Gastroesophageal sphincter (tissue), 4 donors: ENCODE measurements around the gene CDK9. TPM values are rescaled to one million over a fixed set of nuclear protein-coding genes. Genes with fewer than 3 reads are reported as not detected.
A peak's percentile ranks its signal among the peaks of the same experiment; 100 is the strongest.
"Not testable (repeated sequence)": the region's sequence is repeated elsewhere in the genome, so short reads cannot be mapped to it uniquely, and the experiment has no call there.

Experiments
- ATAC-seq: fragments of 150-250 bp; one replicate; pipeline ENCODE4 v1.9.1; 2016; ENCODE audit warnings: mild to moderate bottlenecking, moderate library complexity
- H3K27ac ChIP-seq, 4 donors: fragments of 200-600 bp; sonication (generic) in 3 of 4; 1 replicate in 3 of 4; 2 replicates in 1 of 4; pipeline ENCODE4 v1.5.1; 2016 to 2019
- H3K27me3 ChIP-seq: fragments of 200-600 bp; sonication (generic); one replicate; pipeline ENCODE4 v1.5.1; 2019
- H3K36me3 ChIP-seq, 2 donors: fragments of 200-600 bp; sonication (generic); one replicate each; pipeline ENCODE4 v1.5.1; 2019; ENCODE audit warnings: control low read depth in 1 of 2
- H3K4me1 ChIP-seq, 3 donors: fragments of 200-600 bp; sonication (generic); 1 replicate in 2 of 3; 2 replicates in 1 of 3; pipeline ENCODE4 v1.5.1; 2016 to 2019; ENCODE audit warnings: control low read depth in 2 of 3
- H3K4me3 ChIP-seq, 2 donors: fragments of 200-600 bp; sonication (generic); one replicate each; pipeline ENCODE4 v1.5.1; 2019; ENCODE audit warnings: mild to moderate bottlenecking in 1 of 2, moderate library complexity in 1 of 2
- H3K9me3 ChIP-seq, 3 donors: fragments of 200-600 bp; sonication (generic); one replicate each; pipeline ENCODE4 v1.5.1; 2017 to 2019; ENCODE audit warnings: control low read depth in 2 of 3
- CTCF ChIP-seq, 4 experiments: fragments of 200-600 bp in 2 of 4; fragments of 450-650 bp in 2 of 4; sonication (generic) in 1 of 4; IDR thresholded peaks; one replicate each; pipeline ENCODE4 v1.5.1; 2017 to 2019; ENCODE audit warnings: antibody characterized with exemption in 4 of 4, mild to moderate bottlenecking in 2 of 4, moderate library complexity in 2 of 4
- EP300 ChIP-seq: sonication (generic); formaldehyde crosslinking; IDR thresholded peaks from one replicate; pipeline ENCODE4 v1.6.1; 2017; ENCODE audit warnings: antibody characterized with exemption, mild to moderate bottlenecking
- POLR2A ChIP-seq, 2 donors: fragments of 450-650 bp; IDR thresholded peaks; one replicate each; pipeline ENCODE4 v1.6.1; 2017; ENCODE audit warnings: antibody characterized with exemption in 2 of 2, mild to moderate bottlenecking in 2 of 2, moderate library complexity in 1 of 2
- POLR2AphosphoS5 ChIP-seq: sonication (generic); formaldehyde crosslinking; IDR thresholded peaks from one replicate; pipeline ENCODE4 v1.6.1; 2017; ENCODE audit warnings: antibody characterized with exemption
- WGBS, 2 donors: methylation state at CpG; one replicate each; pipeline ENCODE4 v1.1.5; 2018; ENCODE audit warnings: low coverage in 1 of 2; 5-methylcytosine and 5-hydroxymethylcytosine counted together
- total RNA-seq, 4 donors: library from RNA; depleted of rRNA; stranded (reverse); fragments of >200 nt; gene quantifications; one replicate each; pipeline ENCODE4 v1.1.0, GENCODE V29; 2016

CDK9 gene
- total RNA-seq, 4 donors from 2014 or later: 81.8 to 92.8 (median 86.5) TPM

DNA sequence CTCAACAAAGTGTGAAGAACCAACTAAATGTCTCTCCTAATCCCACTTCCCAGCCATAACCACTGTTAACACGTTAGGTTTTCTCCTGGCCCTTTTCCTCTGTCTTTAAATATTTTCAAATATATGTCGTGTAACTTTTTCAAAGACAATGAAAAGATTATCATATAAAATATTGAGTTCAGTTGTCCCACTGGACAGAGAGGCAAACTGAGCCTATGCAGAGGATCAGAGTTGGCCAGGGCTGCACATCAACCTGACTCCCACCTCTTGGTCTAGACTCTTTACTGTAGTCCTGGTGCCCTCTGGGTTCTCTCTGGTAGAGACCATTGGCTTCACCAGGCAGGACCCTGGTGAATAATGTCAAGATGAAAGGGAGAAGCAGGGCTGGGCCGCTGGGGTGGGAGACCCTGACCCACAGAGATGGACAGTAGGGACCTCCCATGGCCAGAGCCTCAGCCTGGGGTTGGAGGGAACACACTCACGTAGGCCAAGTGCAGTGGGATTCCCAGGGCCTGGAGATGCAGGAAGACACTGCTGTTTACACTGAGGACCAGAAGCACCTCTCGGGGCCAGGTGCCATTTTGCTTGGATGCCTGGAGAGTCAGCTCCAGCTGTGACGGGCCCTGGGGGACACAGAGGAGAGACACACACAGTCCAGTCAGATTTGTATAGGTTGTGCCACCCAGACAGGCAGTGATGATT lies 43.5 kb downstream of the CDK9 start:
- WGBS, 2 donors: 68 to 69% methylated on average over 2 to 3 of the region's 6 CpGs
- Histone ChIP-seq H3K27me3 (peaks cover 39% of the 10 kb centered on the region), H3K9me3 (no peaks in the 10 kb centered on the region), H3K4me3 (no peak overlapping the region), H3K36me3 (peaks cover 0 to 16% of the 10 kb centered on the region in 2 donors), H3K27ac (peak overlapping the region in 3 of 4 donors; percentile 79 to 87 (median 82)), H3K4me1 (peaks cover 0 to 84% (median 36%) of the 10 kb centered on the region in 3 donors)
- ATAC-seq: no peak
- TF ChIP-seq POLR2AphosphoS5: no peak

GRCh38 chr9:127832248-127832647 lies 46.4 kb downstream of the CDK9 start:
- H3K27ac ChIP-seq: peak overlapping the region in 2 of 4 donors; percentile 82 to 86
- H3K36me3 ChIP-seq: no peaks in the 10 kb centered on the region
- no peak for ATAC-seq
- H3K4me3 ChIP-seq: no peak overlapping the region
- TF ChIP-seq POLR2A (IDR thresholded peaks at IDR 0.05) (no peak), POLR2AphosphoS5 (no peak), CTCF (IDR thresholded peaks at IDR 0.05) (no peak), EP300 (no peak)
- 71 to 100% methylated on average over 2 to 6 of the region's 7 CpGs for WGBS, 2 donors
- peaks cover 21% of the 10 kb centered on the region for H3K27me3 ChIP-seq
- peaks cover 0 to 91% (median 57%) of the 10 kb centered on the region in 3 donors for H3K4me1 ChIP-seq
- H3K9me3 ChIP-seq: no peaks in the 10 kb centered on the region

GRCh38 chr9:127833555-127833954 lies 47.7 kb downstream of the CDK9 start:
- Histone ChIP-seq H3K4me3 (no peak overlapping the region), H3K9me3 (no peaks in the 10 kb centered on the region), H3K36me3 (no peaks in the 10 kb centered on the region), H3K27me3 (peaks cover 10% of the 10 kb centered on the region), H3K27ac (peak overlapping the region in 3 of 4 donors; percentile 41 to 86 (median 82)), H3K4me1 (peaks cover 0 to 91% (median 64%) of the 10 kb centered on the region in 3 donors)
- WGBS, 2 donors: 9 to 38% methylated on average over 1 of the region's 1 CpG
- TF ChIP-seq POLR2AphosphoS5 (no peak), CTCF (IDR thresholded peaks at IDR 0.05) (no peak)
- ATAC-seq: peak; percentile 42

DNA sequence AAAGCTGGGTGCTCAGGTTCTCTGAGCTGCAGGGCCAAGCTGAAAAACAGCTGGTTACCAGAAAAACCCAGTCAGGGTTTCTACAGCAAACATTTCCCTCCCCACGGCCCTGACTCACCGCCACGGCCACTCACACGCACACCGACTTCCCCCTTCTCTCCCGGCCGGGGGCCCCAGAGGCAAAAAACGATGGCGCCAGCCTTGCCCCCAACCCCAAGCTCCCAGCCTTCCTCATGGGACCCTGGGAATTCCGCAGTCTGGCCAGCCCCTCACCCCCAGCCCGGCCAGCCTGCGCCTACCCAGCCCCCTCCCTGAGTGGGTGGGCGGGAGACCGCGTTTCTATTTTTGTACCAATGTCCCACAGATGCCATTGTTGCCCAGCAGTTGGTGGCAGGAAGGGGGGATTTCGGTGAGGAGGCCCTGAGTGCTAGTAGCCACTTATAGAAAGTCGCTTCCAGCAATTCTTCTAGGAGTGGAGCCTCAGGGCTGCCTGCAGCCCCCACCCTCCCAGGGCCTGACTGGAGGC lies 50.2 kb downstream of the CDK9 start:
- Histone ChIP-seq H3K4me3 (no peak overlapping the region), H3K36me3 (no peaks in the 10 kb centered on the region), H3K9me3 (no peaks in the 10 kb centered on the region), H3K27me3 (no peaks in the 10 kb centered on the region), H3K4me1 (peaks cover 0 to 85% (median 58%) of the 10 kb centered on the region in 3 donors), H3K27ac (peak overlapping the region; percentile 15 to 94 (median 84))
- no peak for ATAC-seq
- TF ChIP-seq POLR2AphosphoS5 (no peak), CTCF (IDR thresholded peaks at IDR 0.05) (no peak), POLR2A (IDR thresholded peaks at IDR 0.05) (no peak), EP300 (no peak)
- WGBS, 2 donors: 37 to 80% methylated on average over 2 to 6 of the region's 17 CpGs

DNA sequence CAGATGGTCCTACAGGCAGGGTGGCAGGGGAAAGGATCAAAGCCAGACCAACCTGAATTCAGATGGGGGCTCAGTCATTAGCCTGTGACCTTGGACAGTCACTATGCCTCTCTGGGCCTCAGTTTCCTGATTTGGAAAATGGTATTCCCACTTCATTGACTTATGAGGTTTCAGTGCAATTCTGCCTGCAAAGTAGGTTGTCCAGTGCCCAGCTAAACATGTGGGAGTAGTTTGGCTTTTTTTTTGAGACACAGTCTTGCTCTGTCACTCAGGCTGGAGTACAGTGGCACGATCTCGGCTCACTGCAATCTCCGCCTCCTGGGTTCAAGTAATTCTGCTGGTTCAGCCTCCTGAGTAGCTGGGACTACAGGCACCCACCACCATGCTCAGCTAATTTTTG lies 50.7 kb downstream of the CDK9 start:
- H3K27me3 ChIP-seq, H3K9me3 ChIP-seq, H3K4me3 ChIP-seq, H3K36me3 ChIP-seq, ATAC-seq: not testable (repeated sequence)
- 69% methylated on average over 3 of the region's 3 CpGs; no CpG with 5 or more reads in 1 of the 2 donors for WGBS, 2 donors
- peaks cover 0 to 85% (median 58%) of the 10 kb centered on the region in 3 donors for H3K4me1 ChIP-seq
- H3K27ac ChIP-seq: peak overlapping the region in 3 of 4 donors; percentile 82 to 94 (median 86)

GRCh38 chr9:127837346-127837745 lies 51.5 kb downstream of the CDK9 start:
- ATAC-seq: no peak
- Histone ChIP-seq H3K4me1 (peaks cover 0 to 78% (median 55%) of the 10 kb centered on the region in 3 donors), H3K4me3 (no peak overlapping the region), H3K36me3 (peaks cover 0 to 7% of the 10 kb centered on the region in 2 donors), H3K9me3 (no peaks in the 10 kb centered on the region), H3K27ac (peak overlapping the region in 3 of 4 donors; percentile 82 to 94 (median 86)), H3K27me3 (no peaks in the 10 kb centered on the region)
- TF ChIP-seq POLR2A (IDR thresholded peaks at IDR 0.05) (no peak), POLR2AphosphoS5 (no peak), CTCF (IDR thresholded peaks at IDR 0.05) (no peak), EP300 (no peak)
- WGBS, 2 donors: 67 to 75% methylated on average over 1 to 3 of the region's 4 CpGs
